ENCODE measurements around the gene DUOX1.

- TF ChIP-seq CTCF (IDR thresholded peaks at IDR 0.05; ENCODE audit: insufficient read depth, low read length, poor library complexity, severe bottlenecking) (no peak), EZH2phosphoT487 (conservative IDR thresholded peaks at IDR 0.05; ENCODE audit: low read length) (no peak)
These were observed 16.6 kb downstream of the DUOX1 start for GRCh38 chr15:45146405-45146804.

All from SU-DHL-6 (cell line).